HepG2 (cell line): Measurements from ENCODE around the gene TEKT5. TPM values are rescaled to one million over a fixed set of nuclear protein-coding genes. Genes with fewer than 3 reads are reported as not detected.

Experiments
- ELF3 ChIP-seq: IDR thresholded peaks from 2 replicates; pipeline ENCODE4 v1.6.1; 2016; ENCODE audit warnings: missing genetic modification reagents, missing compliant biosample characterization
- ERF ChIP-seq: IDR thresholded peaks from 2 replicates; pipeline ENCODE4 v1.6.1; 2018; ENCODE audit warnings: missing biosample characterization, missing genetic modification reagents
- HINFP ChIP-seq: sonication (generic); formaldehyde crosslinking; IDR thresholded peaks from 2 replicates; pipeline ENCODE4 v1.4.0; 2020; ENCODE audit warnings: low read depth, mild to moderate bottlenecking, missing genetic modification reagents
- HOXA7 ChIP-seq: sonication (generic); formaldehyde crosslinking; IDR thresholded peaks from 2 replicates; pipeline ENCODE4 v1.8.1; 2022; ENCODE audit warnings: mild to moderate bottlenecking, missing genetic modification reagents, moderate library complexity
- KDM3A ChIP-seq: IDR thresholded peaks from 2 replicates; pipeline ENCODE4 v1.6.1; 2018; ENCODE audit warnings: low read depth, missing compliant biosample characterization
- MEIS1 ChIP-seq: sonication (generic); formaldehyde crosslinking; IDR thresholded peaks from 2 replicates; pipeline ENCODE4 v1.9.0; 2021; ENCODE audit warnings: mild to moderate bottlenecking, missing genetic modification reagents, moderate library complexity, borderline replicate concordance
- REPIN1 ChIP-seq: sonication (generic); formaldehyde crosslinking; IDR thresholded peaks from 2 replicates; pipeline ENCODE4 v1.8.0; 2022; ENCODE audit warnings: missing genetic modification reagents, low read depth, mild to moderate bottlenecking, borderline replicate concordance
- RFX1 ChIP-seq: fragments of 450-650 bp; IDR thresholded peaks from 2 replicates; pipeline ENCODE4 v1.6.1; 2017
- SMYD3 ChIP-seq: sonication (generic); formaldehyde crosslinking; IDR thresholded peaks from 2 replicates; pipeline ENCODE4 v1.8.1; 2023; ENCODE audit warnings: mild to moderate bottlenecking, missing genetic modification reagents
- TCF7 ChIP-seq: sonication (generic); IDR thresholded peaks from 2 replicates; pipeline ENCODE4 v1.6.1; 2016; ENCODE audit warnings: antibody characterized with exemption, low read depth
- ZNF296 ChIP-seq: sonication (generic); formaldehyde crosslinking; conservative IDR thresholded peaks from 2 replicates; pipeline ENCODE4 v1.5.0; 2020; ENCODE audit warnings: mild to moderate bottlenecking, missing genetic modification reagents
- ZNF674 ChIP-seq: sonication (generic); formaldehyde crosslinking; IDR thresholded peaks from 2 replicates; pipeline ENCODE4 v1.5.0; 2020; ENCODE audit warnings: low read depth, mild to moderate bottlenecking, missing genetic modification reagents
- ZSCAN22 ChIP-seq: sonication (generic); formaldehyde crosslinking; IDR thresholded peaks from 2 replicates; pipeline ENCODE4 v1.4.0; 2020; ENCODE audit warnings: mild to moderate bottlenecking, missing genetic modification reagents
- polyA plus RNA-seq, 8 experiments: library from polyadenylated mRNA; depleted of rRNA in 3 of 8; stranded (reverse) in 7 of 8; unstranded in 1 of 8; fragments of >200 nt; fragmentation: Illumina TruSeq in 4 of 8; extraction: Trizol in 4 of 8; gene quantifications; 2 replicates each; pipeline versions ENCODE4 v1.2.1 to v1.2.3, GENCODE V29; 2011 to 2016; ENCODE audit warnings: low read depth in 4 of 8, missing spikeins in 1 of 8, mixed read lengths in 1 of 8; ENCODE audit not compliant: insufficient read depth in 1 of 8
- total RNA-seq, 5 experiments: library from RNA; depleted of rRNA; stranded (reverse); fragments of >200 nt; fragmentation: Illumina TruSeq; extraction: Trizol; gene quantifications; 2 replicates each; pipeline ENCODE4 v1.2.3, GENCODE V29; 2016; ENCODE audit warnings: low read depth in 1 of 5
- TF ChIP-seq, protein P1 (sequence below): sonication (generic); formaldehyde crosslinking; IDR thresholded peaks from 2 replicates; pipeline ENCODE4 v1.5.0; 2020; ENCODE audit warnings: mild to moderate bottlenecking, missing genetic modification reagents, borderline replicate concordance
- TF ChIP-seq, protein P2 (sequence below): sonication (generic); formaldehyde crosslinking; IDR thresholded peaks from 2 replicates; pipeline ENCODE4 v1.5.0; 2020; ENCODE audit warnings: mild to moderate bottlenecking, low read depth, missing genetic modification reagents, borderline replicate concordance
- TF ChIP-seq, protein P3 (sequence below): IDR thresholded peaks from 2 replicates; pipeline ENCODE4 v1.6.1; 2018; ENCODE audit warnings: missing genetic modification reagents
- TF ChIP-seq, protein P4 (sequence below): sonication (generic); formaldehyde crosslinking; conservative IDR thresholded peaks from 2 replicates; pipeline ENCODE4 v1.4.0; 2020; ENCODE audit warnings: missing genetic modification reagents

Gene TEKT5
- total and polyA plus RNA-seq, 2 of the 13 experiments (the other 11 are each of a cell fraction or from before 2014, with no cell fraction given), result 0.16 TPM; not detected in 1

GRCh38 chr16:10743610-10744369, 49.1 kb upstream of the TEKT5 start, which contains the start of gene NUBP1 (continued):
- TF ChIP-seq, protein P1, sequence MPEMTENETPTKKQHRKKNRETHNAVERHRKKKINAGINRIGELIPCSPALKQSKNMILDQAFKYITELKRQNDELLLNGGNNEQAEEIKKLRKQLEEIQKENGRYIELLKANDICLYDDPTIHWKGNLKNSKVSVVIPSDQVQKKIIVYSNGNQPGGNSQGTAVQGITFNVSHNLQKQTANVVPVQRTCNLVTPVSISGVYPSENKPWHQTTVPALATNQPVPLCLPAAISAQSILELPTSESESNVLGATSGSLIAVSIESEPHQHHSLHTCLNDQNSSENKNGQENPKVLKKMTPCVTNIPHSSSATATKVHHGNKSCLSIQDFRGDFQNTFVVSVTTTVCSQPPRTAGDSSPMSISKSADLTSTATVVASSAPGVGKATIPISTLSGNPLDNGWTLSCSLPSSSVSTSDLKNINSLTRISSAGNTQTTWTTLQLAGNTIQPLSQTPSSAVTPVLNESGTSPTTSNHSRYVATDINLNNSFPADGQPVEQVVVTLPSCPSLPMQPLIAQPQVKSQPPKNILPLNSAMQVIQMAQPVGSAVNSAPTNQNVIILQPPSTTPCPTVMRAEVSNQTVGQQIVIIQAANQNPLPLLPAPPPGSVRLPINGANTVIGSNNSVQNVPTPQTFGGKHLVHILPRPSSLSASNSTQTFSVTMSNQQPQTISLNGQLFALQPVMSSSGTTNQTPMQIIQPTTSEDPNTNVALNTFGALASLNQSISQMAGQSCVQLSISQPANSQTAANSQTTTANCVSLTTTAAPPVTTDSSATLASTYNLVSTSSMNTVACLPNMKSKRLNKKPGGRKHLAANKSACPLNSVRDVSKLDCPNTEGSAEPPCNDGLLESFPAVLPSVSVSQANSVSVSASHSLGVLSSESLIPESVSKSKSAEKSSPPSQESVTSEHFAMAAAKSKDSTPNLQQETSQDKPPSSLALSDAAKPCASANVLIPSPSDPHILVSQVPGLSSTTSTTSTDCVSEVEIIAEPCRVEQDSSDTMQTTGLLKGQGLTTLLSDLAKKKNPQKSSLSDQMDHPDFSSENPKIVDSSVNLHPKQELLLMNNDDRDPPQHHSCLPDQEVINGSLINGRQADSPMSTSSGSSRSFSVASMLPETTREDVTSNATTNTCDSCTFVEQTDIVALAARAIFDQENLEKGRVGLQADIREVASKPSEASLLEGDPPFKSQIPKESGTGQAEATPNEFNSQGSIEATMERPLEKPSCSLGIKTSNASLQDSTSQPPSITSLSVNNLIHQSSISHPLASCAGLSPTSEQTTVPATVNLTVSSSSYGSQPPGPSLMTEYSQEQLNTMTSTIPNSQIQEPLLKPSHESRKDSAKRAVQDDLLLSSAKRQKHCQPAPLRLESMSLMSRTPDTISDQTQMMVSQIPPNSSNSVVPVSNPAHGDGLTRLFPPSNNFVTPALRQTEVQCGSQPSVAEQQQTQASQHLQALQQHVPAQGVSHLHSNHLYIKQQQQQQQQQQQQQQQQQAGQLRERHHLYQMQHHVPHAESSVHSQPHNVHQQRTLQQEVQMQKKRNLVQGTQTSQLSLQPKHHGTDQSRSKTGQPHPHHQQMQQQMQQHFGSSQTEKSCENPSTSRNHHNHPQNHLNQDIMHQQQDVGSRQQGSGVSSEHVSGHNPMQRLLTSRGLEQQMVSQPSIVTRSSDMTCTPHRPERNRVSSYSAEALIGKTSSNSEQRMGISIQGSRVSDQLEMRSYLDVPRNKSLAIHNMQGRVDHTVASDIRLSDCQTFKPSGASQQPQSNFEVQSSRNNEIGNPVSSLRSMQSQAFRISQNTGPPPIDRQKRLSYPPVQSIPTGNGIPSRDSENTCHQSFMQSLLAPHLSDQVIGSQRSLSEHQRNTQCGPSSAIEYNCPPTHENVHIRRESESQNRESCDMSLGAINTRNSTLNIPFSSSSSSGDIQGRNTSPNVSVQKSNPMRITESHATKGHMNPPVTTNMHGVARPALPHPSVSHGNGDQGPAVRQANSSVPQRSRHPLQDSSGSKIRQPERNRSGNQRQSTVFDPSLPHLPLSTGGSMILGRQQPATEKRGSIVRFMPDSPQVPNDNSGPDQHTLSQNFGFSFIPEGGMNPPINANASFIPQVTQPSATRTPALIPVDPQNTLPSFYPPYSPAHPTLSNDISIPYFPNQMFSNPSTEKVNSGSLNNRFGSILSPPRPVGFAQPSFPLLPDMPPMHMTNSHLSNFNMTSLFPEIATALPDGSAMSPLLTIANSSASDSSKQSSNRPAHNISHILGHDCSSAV (CRISPR knock-in tag), result peak; percentile 98
- TF ChIP-seq ZNF674 (CRISPR knock-in tag) (0 out of 2 replicates have a peak, but pooled peaks have one; percentile 69), RFX1 (no peak), ERF (peak; percentile 93), KDM3A (CRISPR knock-in tag) (peak; percentile 97), ZNF296 (CRISPR knock-in tag) (no peak), HINFP (peak; percentile 93), TCF7 (no peak), ZSCAN22 (CRISPR knock-in tag) (0 out of 2 replicates have a peak, but pooled peaks have one; percentile 66), MEIS1 (CRISPR knock-in tag) (peak; percentile 98), ELF3 (CRISPR knock-in tag) (peak; percentile 91), SMYD3 (peak; percentile 93; the same call in 1 of the 2 replicates), HOXA7 (no peak), REPIN1 (peak; percentile 99)
- TF ChIP-seq, protein P2, sequence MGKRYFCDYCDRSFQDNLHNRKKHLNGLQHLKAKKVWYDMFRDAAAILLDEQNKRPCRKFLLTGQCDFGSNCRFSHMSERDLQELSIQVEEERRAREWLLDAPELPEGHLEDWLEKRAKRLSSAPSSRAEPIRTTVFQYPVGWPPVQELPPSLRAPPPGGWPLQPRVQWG (CRISPR knock-in tag), result no peak
- TF ChIP-seq, protein P3, sequence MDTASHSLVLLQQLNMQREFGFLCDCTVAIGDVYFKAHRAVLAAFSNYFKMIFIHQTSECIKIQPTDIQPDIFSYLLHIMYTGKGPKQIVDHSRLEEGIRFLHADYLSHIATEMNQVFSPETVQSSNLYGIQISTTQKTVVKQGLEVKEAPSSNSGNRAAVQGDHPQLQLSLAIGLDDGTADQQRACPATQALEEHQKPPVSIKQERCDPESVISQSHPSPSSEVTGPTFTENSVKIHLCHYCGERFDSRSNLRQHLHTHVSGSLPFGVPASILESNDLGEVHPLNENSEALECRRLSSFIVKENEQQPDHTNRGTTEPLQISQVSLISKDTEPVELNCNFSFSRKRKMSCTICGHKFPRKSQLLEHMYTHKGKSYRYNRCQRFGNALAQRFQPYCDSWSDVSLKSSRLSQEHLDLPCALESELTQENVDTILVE (CRISPR knock-in tag), result peak; percentile 55; the same call in 1 of the 2 replicates
- TF ChIP-seq, protein P4, sequence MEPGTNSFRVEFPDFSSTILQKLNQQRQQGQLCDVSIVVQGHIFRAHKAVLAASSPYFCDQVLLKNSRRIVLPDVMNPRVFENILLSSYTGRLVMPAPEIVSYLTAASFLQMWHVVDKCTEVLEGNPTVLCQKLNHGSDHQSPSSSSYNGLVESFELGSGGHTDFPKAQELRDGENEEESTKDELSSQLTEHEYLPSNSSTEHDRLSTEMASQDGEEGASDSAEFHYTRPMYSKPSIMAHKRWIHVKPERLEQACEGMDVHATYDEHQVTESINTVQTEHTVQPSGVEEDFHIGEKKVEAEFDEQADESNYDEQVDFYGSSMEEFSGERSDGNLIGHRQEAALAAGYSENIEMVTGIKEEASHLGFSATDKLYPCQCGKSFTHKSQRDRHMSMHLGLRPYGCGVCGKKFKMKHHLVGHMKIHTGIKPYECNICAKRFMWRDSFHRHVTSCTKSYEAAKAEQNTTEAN (CRISPR knock-in tag), result peak; percentile 75; the same call in 1 of the 2 replicates
